GM21529 (cell line): Measurements from ENCODE around the gene METTL9.
"Not testable (repeated sequence)": the region's sequence is repeated elsewhere in the genome, so short reads cannot be mapped to it uniquely, and the experiment has no call there.

Experiments used
- ATAC-seq: cut with Tn5 transposase; IDR thresholded peaks from one replicate; pipeline ENCODE4 v1.9.1; 2021; ENCODE audit not compliant: unreplicated experiment

METTL9 gene

DNA sequence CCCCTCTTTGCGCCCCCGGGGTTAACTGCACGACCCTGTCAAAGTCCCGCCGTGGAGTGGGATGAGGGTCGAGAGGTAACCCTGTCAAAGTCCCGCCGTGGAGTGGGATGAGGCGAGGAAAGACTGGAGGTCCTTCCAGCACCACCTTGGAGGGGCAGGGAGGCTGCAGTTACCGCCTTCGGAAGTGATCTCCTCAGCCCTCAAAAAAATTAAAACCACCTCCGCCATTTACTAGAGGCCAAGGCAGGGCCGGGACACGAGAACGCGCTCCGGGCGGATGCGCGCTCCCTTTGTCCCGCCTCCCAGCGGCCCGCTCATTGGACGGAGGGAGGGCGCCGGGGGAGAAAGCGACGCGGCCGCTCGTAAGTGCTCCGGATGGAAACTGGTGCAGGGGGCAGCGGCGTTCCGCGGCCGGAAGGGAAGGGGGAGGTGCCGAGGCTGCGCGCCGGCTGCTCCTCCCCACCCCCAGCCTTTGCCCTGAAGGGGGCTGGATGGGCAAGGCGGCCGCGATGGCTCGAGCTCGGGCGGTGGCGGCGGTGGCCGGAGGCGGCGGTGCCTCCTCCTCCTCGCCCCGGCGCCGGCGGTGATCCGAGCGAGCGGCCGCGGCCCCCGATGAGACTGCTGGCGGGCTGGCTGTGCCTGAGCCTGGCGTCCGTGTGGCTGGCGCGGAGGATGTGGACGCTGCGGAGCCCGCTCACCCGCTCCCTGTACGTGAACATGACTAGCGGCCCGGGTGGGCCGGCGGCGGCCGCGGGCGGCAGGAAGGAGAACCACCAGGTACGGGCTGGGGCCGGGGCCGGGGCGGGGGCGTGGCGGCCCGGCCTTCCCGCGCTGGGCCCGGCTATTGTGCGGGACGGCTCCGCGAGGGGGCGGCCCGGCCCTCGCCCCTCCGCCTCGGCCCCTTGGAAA is at the start of gene METTL9:
TSS of gene METTL9 (plus strand) at position 456 of the 909 bp plus-strand sequence. CDS start at position 613, 157 bp downstream.
- ATAC-seq = peak; percentile 89

DNA sequence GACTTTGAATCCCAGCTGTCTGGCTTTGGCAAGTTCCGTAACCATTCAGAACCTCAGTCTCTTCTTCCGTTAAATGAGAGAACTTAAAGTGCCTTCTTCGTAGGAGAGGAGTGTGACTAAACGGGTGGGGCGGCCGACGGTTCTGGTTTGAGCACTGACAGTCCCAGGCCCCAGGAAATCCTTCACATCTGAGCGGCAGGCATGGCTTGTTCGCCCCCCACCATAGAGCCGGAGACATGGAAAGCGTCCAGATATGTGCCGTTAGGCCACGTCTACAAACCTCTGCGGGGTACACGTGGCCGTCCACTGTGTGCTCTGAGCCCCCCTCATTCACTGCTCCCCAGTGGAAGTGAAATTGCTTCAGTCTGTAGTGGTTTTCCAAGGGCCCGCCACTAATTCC is 49.4 kb upstream of the METTL9 start:
- ATAC-seq = not testable (repeated sequence)

DNA sequence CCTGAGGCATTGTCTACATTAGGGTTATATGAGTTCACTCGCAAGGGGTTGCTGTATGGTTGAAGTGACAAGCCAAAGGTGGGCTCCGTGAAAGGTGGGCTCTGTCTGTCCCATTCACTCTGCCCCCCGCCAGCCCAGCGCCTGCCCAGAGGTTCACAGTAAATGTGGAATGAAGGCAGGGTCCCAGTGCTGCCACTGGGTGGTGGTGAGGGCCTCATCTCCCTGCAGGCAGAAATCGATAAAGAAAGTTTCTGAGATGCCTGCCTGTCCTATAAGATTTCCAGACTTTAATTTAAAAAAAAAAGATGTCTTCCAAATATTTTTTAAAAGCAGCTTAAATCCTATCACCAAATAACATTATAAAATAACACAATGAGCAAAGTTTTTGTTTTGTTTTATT is 48.9 kb upstream of the METTL9 start:
- not testable (repeated sequence) for ATAC-seq

DNA sequence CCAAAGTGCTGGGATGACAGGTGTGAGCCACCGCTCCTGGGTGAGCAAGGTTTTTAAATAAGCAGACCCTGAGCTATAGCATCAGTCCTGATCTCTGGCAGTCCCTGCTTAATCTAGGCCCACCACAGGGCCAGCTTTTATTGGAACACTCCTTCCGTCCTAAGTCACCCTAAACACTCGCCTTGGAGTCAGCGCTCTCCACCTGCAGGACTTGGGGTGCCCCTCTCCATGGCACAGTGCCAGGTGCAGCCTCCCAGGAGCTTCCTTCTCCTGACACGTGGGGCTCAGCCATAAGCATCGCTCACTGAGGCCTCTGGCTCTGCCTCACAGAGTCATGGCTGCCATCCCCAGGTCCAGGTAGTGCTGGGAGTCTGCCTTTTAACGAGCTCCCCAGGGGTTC is 48.3 kb upstream of the METTL9 start:
- ATAC-seq = not testable (repeated sequence)

DNA sequence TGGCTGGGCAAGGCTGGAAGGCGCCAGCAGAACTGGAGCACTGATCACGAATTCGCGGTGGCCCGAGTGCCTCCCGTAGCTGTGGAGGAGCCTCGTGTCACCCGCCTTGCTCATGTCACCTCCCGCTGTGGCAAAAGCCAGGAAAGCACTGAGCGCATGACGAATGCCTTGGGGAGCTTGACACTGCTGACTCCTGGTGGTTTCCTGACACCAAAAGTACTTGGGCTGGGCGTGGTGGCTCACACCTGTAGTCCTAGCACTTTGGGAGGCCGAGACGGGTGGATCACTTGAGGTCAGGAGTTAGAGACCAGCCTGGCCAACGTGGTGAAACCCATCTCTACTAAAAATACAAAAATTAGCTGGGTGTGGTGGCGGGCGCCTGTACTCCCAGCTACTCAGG is 47.8 kb upstream of the METTL9 start:
- ATAC-seq = not testable (repeated sequence)

DNA sequence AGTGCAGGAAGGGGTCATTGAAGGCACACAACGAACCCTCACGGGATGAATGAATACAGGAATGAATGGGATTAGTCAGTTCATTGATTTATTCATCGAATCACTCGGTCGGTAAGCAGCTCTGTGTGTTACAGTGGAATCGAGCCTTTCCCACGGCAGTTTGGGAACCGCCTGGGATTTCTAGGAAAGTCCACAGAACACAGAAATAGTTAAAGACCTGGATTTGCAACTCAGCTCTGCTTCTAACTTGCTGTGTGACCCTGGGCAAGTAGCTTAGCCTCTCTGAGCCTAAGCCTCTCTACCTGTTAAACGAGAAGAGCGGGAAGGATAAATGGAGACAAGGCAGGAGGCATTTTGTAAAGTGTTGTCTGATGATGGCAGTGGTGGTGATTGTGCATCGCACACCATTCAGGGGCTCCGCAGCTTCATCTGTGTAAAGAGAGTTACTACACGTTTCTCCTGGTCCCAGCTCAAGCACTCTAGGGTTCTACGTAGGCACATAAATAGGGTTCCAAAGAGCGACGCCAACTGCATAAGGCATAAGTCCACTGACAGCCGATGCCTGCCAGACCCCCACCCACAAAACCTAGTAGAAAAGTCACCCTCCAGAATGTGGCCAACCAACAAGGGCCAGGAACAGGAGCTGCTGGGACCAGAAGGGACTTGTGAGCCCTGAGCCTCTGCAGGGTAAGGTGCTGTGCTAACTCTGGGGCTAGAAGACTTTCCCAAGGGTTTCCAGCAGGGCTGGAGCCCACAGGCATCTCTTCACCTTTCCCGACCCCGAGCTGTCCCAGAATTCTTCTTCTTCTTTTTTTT is 45.7 kb upstream of the METTL9 start:
- ATAC-seq = not testable (repeated sequence)

DNA sequence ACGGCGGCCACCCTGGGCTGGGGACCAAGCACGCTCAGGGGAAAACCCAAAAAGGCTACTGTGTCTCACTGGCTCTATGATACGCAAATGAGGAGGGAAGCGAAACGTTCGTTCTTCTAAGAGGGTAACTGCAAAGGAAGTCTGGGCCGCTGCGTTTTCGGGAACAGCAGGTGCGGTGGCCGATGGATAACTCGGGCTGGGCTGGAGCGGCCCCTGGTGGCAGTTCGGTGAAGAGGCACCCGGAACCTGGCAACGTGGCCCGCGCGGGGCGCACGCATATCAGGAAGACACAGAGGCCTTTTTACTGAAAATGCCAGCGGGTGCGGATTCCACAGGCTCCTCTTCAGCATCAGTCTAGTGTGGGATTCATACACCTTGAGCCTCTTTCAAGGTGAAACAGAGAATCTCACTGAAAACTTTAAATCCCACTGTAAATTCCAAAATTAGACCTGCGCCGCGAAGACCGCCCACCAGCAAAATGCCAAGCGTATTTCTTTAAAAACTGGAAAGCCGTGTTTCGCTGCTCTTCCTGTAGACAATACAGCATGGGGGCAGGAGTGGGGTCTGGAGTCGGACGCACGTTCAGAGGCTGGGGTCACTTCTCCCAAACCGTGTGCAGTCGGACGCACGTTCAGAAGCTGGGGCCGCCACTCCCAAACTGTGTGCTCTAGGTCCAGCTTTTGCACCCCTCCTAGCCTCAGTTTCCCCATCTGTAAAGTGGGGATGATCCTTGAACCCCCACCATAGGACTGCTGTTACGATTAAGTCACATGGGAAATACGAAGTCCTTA is 44.4 kb upstream of the METTL9 start:
- peak; percentile 94 for ATAC-seq

DNA sequence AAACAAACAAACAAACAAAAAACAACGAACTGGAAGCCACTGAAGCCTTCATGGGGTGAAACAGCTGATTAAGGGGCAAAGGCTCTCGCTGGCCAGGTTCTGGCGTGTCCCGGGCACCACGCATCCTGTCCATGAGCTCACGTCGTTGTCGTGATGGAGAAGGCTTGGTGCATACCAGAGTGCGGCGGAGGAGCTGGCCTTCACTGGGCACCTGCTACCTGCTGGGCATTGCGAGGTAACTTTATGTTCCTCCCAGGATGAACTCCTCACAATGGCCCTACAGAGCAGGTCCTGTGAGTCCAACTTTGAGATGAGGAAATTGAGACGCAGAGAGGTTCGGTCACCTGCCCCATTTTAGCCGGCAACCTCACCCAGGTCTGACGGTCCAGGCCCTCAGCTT is 43.8 kb upstream of the METTL9 start:
- not testable (repeated sequence) for ATAC-seq

DNA sequence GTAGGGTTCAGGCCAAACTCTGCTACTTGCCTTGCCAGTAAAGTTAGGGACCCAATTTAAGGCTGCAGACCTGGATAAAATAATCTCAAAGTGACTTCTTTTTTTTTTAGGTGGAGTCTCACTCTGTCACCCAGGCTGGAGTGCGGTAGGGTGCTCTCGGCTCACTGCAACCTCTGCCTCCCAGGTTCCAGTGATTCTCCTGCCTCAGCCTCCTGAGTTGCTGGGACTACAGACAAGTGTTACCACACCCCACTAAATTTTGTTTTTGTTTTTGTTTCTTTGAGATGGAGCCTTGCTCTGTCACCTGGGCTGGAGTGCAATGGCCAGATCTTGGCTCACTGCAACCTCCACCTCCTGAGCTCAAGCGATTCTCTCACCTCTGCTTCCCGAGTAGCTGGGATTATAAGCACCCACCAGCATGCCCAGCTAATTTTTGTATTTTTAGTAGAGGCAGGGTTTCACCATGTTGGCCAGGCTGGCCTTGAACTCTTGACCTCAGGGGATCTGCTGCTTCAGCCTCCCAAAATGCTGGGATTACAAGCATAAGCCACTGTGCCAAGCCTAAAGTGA is 43.3 kb upstream of the METTL9 start:
- ATAC-seq = not testable (repeated sequence)

DNA sequence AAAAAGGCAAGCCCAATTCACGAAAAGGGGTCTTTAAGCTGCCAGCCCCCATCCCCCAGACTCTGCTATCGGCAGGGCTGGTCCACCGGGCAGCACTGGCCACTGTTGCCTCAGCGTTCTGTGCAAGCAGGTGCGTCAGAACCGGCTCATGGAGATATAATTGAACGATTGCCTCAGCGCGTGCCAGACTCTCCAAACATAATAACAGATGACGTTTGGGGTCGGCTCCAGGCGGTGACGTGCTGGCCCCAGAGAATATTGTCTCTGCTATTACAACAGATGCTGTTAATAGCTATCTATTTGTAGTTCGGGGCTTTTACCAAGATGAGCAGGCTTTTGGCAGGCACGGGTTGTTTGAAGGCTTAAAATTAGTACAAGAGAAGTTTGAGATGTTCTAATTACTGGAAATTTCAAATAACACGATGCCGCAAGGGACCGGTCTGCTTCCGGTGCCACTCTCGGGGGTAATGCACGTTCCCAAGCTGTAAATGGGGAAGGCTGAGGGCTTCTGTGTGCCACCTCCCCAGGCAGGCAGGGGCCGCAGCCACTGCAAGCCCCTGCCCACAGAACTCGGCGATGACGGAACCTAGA is 42.6 kb upstream of the METTL9 start:
- ATAC-seq = not testable (repeated sequence)

DNA sequence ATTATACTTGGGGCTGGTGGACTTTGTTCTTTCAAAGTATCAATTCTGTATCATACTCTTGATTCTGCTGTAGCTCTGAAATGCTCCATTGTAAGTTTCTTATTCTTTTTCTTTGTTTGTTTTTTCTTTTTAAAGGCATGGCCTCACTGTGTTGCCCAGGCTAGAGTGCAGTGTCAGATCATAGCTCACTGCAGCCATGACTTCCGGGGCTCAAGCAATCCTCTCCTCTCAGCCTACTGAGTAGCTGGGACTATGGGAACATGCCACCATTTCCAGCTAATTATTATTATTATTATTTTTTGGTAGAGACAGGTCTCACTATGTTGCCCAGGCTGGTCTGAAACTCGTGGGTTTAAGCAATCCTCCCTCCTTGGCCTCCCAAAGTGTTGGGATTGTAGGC is 38.9 kb upstream of the METTL9 start:
- no peak for ATAC-seq

DNA sequence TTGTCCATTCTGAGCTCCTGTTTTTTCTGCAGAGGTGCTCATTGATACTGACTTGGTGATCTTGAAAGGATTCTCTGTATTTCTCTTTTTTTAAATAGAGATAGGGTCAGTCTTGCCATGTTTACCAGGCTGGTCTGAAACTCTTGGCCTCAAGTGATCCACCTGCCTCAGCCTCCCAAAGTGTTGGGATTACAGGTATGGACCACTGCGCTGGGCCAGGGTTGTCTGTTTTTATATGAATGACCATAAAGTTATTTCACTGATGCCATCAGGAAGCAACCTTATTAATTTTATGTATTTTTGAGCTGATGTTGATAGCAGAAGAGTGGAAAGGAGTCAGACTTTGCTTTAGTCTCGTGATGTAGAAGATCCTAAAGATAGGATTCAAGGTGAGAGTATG is 35.7 kb upstream of the METTL9 start:
- no peak for ATAC-seq

DNA sequence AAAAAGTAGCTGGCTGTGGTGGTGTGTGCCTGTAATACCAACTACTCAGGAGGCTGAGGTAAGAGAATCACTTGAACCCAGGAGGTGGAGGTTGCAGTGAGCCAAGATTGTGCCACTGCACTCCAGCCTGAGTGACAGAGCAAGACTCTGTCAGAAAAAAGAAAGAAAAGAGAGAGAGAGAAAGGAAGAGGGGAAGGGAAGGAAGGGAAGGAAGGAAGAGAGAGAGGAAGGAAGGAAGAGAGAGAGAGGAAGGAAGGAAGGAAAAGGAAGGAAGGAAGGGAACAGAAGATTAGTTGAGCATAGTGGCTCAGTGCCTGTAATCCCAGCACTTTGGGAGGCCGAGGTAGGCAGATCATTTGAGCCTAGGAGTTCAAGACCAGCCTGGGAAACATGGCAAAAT is 35.0 kb upstream of the METTL9 start:
- not testable (repeated sequence) for ATAC-seq

DNA sequence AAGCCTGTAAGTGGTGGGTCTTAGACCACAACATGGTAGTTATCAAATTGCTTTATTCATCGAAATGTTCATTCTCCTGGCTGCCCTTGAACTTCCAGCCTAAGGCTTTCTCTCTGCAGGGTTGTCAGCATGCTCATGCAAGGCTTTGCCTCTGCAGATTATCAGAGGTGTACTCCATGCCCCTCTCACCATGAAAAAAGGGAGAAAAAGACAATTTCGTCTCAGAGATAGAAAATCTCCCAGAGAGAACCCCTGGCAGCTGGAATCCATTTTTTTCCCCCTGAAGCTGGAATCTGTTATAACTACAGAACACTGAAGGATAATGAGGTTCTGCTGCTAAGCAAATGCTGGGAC is 33.9 kb upstream of the METTL9 start:
- ATAC-seq = no peak

DNA sequence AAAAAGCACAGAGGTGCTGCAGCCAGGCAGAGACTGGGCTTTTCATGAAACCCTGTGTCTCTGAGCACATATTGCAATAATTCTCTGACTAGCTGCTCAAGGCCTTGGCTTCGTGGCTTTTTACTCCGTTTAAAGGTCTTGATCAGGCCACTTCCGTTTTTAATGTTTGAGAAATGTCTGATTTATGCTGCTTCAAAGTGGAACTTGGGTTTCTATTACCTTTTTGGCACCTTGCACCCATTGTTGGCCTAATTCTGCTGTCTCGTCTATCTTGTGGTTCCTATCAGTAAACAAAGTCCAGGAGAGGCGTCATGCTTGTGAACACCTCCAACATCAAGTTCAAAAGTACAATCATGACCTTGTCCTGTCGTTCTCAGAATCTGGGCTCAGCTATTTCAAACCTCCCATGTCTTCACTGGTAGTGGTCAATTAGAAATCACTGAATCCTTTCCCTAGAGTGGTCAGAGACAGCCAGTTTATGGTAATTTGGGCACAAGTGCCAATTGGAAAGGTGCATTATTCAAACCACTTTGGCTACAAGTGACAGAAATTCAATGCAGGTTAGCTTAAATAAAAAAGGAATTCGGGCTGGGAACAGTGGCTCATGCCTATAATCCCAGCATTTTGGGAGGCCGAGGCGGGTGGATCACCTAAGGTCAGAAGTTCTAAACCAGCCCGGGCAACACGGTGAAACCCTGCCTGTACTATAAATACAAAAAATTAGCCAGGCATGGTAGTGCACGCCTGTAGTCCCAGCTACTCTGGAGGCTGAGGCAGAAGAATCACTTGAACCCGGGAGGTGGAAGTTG is 33.3 kb upstream of the METTL9 start:
- ATAC-seq = no peak

DNA sequence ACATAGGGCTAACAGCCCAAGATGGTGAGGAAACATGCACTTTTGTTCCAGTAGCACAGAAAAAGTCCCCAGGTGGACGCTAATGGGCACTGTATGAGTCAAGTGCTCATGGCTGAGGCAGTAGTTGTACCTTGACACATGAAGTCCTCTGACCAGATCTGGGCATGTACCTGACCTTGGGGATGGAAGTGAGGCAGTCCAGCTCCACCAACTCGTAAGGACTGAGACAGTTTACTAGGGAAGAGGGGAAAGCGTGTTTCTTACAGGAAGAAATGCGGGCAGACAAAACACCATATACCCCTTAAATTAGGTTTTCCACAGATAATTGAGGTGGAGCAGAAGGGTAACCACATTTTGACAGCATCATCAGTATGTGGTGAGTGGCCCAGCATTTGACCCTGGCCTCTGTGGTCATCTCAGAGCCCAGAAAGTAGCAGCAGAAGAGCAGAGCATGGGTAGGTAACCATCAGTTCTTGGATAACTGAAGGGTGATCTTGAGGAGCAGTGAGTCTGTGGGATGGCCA is 32.4 kb upstream of the METTL9 start:
- no peak for ATAC-seq

DNA sequence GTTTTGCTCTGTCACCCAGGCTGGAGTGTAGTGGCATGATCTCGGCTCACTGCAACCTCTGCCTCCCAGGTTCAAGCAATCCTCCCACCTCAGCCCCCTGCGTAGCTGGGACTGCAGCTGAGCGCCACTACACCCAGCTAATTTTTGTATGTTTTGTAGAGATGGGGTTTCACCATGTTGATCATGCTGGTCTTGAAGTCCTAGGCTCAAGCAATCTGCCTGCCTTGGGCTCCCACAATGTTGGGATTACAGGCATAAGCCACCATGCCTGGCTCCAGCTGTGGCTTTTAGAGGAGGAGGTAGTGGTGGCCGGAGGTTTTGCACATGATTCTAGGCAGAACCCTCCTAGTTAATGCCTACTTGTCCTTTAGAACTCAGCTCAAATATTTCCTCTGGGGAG is 31.9 kb upstream of the METTL9 start:
- ATAC-seq = not testable (repeated sequence)

DNA sequence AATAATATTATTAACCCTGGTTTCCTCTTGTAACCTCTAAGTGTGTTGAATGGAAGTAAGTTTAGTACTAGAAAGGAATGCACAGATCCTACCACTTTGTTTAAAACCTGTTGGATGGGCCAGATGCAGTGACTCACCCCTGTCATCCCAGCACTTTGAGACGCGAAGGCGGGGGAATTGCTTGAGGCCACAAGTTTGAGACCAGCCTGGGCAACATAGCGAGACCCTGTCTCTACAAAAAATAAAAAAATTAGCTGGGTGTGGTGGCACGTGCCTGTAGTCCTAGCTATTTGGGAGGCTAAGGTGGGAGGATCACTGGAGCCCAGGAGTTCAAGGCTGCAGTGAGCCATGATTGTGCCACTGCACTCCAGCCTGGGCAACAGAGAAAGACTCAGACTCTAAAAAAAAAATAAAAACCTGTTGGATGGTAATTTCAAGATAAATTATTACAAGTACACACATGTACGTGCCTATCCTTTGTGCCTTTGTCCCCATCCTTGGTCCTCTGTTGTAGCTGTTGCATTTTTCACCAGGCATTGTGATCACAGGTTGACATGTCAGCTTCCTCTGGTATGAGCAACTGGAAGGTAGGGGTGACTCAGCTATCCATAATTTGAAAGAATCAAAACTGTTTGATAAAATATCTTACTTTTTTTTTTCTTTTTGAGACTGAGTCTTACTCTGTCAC is 30.7 kb upstream of the METTL9 start:
- no peak for ATAC-seq

DNA sequence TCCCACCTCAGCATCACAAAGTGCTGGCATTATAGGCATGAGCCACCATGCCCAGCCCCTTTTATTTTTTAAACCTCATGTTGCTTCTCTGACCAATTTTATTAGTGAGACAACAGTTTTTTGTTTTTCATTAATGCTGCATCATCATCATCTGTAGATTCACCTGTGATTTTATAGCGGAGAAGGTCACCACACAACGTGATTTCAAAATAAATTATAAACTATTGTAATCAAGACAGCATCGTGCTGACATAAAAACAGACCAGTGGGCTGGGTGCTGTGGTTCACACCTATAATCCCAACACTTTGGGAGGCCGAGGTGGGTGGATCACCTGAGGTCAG is 28.7 kb upstream of the METTL9 start:
- ATAC-seq = no peak
